IMR-90 (cell line): ENCODE data around the gene CNFN. TPM values are rescaled to one million over a fixed set of nuclear protein-coding genes. Genes with fewer than 3 reads are reported as not detected.

Experiments
- ATAC-seq: fragments of 200-7000 bp; cut with Tn5 transposase; 2 replicates; pipeline ENCODE4 v1.9.1; 2020; ENCODE audit warnings: low read depth, mild to moderate bottlenecking, moderate library complexity
- BruUV-seq: library from RNA; stranded (reverse); fragments of 400-500 nt; replicated peaks from 2 replicates; lab custom pipeline; 2021; lab: Mats Ljungman, UMichigan
- CTCF ChIA-PET: fragments of 300-600 bp; formaldehyde crosslinking; extraction: SDS; loops from one replicate; lab custom pipeline; 2021; ENCODE audit warnings: antibody characterized with exemption; lab: Yijun Ruan, JAX
- POLR2A ChIA-PET: fragments of 300-600 bp; sonication (Branson Sonifier 250); formaldehyde crosslinking; loops from one replicate; lab custom pipeline; 2022; ENCODE audit warnings: antibody characterized with exemption; ENCODE audit not compliant: unreplicated experiment; lab: Charles Lee
- DNase-seq: peaks from one replicate; pipeline ENCODE4 v3.0.0; 2013
- H2AFZ ChIP-seq: replicated peaks from 2 replicates; pipeline ENCODE3; 2013; ENCODE audit warnings: low read length, mild to moderate bottlenecking; ENCODE audit not compliant: poor library complexity
- H2AK5ac ChIP-seq: 2 replicates; pipeline ENCODE4 v1.6.1; 2013; ENCODE audit warnings: low read depth, low read length, inconsistent platforms
- H2AK9ac ChIP-seq: replicated peaks from 2 replicates; pipeline ENCODE3; 2013; ENCODE audit warnings: mild to moderate bottlenecking, low read depth, low read length, moderate library complexity; ENCODE audit not compliant: poor library complexity
- H2BK120ac ChIP-seq: 2 replicates; pipeline ENCODE4 v1.6.1; 2013; ENCODE audit warnings: low read depth, low read length, inconsistent platforms
- H2BK15ac ChIP-seq: 3 replicates; pipeline ENCODE4 v1.6.1; 2013; ENCODE audit warnings: low read depth, low read length, inconsistent platforms
- H2BK20ac ChIP-seq: 2 replicates; pipeline ENCODE4 v1.6.1; 2013; ENCODE audit warnings: low read depth, mild to moderate bottlenecking, inconsistent platforms, low read length, moderate library complexity
- H2BK5ac ChIP-seq: 2 replicates; pipeline ENCODE4 v1.6.1; 2013; ENCODE audit warnings: mild to moderate bottlenecking, low read depth, low read length, inconsistent platforms; ENCODE audit not compliant: poor library complexity, severe bottlenecking
- H3K14ac ChIP-seq: replicated peaks from 2 replicates; pipeline ENCODE4 v1.6.1; 2013; ENCODE audit warnings: low read depth, low read length, inconsistent platforms
- H3K18ac ChIP-seq: 2 replicates; pipeline ENCODE4 v1.6.1; 2013; ENCODE audit warnings: low read depth, low read length, control low read depth
- H3K23ac ChIP-seq: 2 replicates; pipeline ENCODE4 v1.6.1; 2013; ENCODE audit warnings: low read depth, low read length, inconsistent platforms
- H3K27ac ChIP-seq: 2 replicates; pipeline ENCODE4 v1.5.1; 2013; ENCODE audit warnings: mild to moderate bottlenecking, control low read depth, low read length; ENCODE audit not compliant: insufficient read depth
- H3K27me3 ChIP-seq: 2 replicates; pipeline ENCODE4 v1.6.1; 2013; ENCODE audit warnings: low read length; ENCODE audit not compliant: control insufficient read depth, insufficient read depth
- H3K36me3 ChIP-seq: 2 replicates; pipeline ENCODE4 v1.6.1; 2013; ENCODE audit warnings: low read length, mixed read lengths; ENCODE audit not compliant: control insufficient read depth, insufficient read depth
- H3K4ac ChIP-seq: 2 replicates; pipeline ENCODE4 v1.6.1; 2013; ENCODE audit warnings: low read depth, low read length, inconsistent platforms
- H3K4me1 ChIP-seq: 2 replicates; pipeline ENCODE4 v1.6.1; 2013; ENCODE audit warnings: low read length, mixed read lengths; ENCODE audit not compliant: control insufficient read depth, insufficient read depth
- H3K4me2 ChIP-seq: 2 replicates; pipeline ENCODE4 v1.6.1; 2013; ENCODE audit warnings: low read depth, mild to moderate bottlenecking, control low read depth, low read length, moderate library complexity
- H3K4me3 ChIP-seq: 2 replicates; pipeline ENCODE4 v1.5.1; 2013; ENCODE audit warnings: low read depth, mild to moderate bottlenecking, control low read depth, low read length, moderate library complexity; ENCODE audit not compliant: insufficient read depth
- H3K56ac ChIP-seq: 2 replicates; pipeline ENCODE4 v1.6.1; 2013; ENCODE audit warnings: low read length, inconsistent platforms; ENCODE audit not compliant: insufficient read depth; ENCODE audit errors: extremely low read depth
- H3K79me1 ChIP-seq, 2 experiments: 2 replicates each; pipeline ENCODE4 v1.6.1; 2013; ENCODE audit warnings: low read length in 2 of 2, inconsistent platforms in 1 of 2, low read depth in 1 of 2
- H3K9ac ChIP-seq: 2 replicates; pipeline ENCODE4 v1.6.1; 2013; ENCODE audit warnings: low read depth, low read length, control low read depth
- H3K9me1 ChIP-seq: 2 replicates; pipeline ENCODE4 v1.6.1; 2013; ENCODE audit warnings: low read length, inconsistent platforms; ENCODE audit not compliant: insufficient read depth
- H3K9me3 ChIP-seq: 2 replicates; pipeline ENCODE4 v1.6.1; 2013; ENCODE audit warnings: low read length; ENCODE audit not compliant: control insufficient read depth, insufficient read depth
- H4K20me1 ChIP-seq: 2 replicates; pipeline ENCODE4 v1.6.1; 2013; ENCODE audit warnings: low read length, inconsistent platforms; ENCODE audit not compliant: insufficient read depth
- H4K5ac ChIP-seq: 2 replicates; pipeline ENCODE4 v1.6.1; 2013; ENCODE audit warnings: mild to moderate bottlenecking, low read depth, low read length, control low read depth
- H4K8ac ChIP-seq, 2 experiments: 2 replicates each; pipeline ENCODE4 v1.6.1; 2013; ENCODE audit warnings: low read depth in 2 of 2, low read length in 2 of 2, control low read depth in 1 of 2, inconsistent platforms in 1 of 2
- H4K91ac ChIP-seq: 2 replicates; pipeline ENCODE4 v1.6.1; 2013; ENCODE audit warnings: low read depth, low read length, inconsistent platforms; ENCODE audit not compliant: insufficient read depth
- BHLHE40 ChIP-seq: fragments of 150-350 bp; IDR thresholded peaks from 2 replicates; pipeline ENCODE4 v1.6.1; 2016; ENCODE audit warnings: mild to moderate bottlenecking, low read depth, low read length
- CEBPB ChIP-seq: IDR thresholded peaks from 2 replicates; pipeline ENCODE4 v1.6.1; 2012; ENCODE audit warnings: low read depth, low read length, improper control_type of control experiment
- CHD1 ChIP-seq: IDR thresholded peaks from 2 replicates; pipeline ENCODE4 v1.6.1; 2012; ENCODE audit warnings: low read depth, low read length, improper control_type of control experiment
- FOS ChIP-seq: fragments of 150-350 bp; IDR thresholded peaks from 2 replicates; pipeline ENCODE4 v1.6.1; 2016; ENCODE audit warnings: low read depth, low read length
- MAZ ChIP-seq: IDR thresholded peaks from 2 replicates; pipeline ENCODE4 v1.6.1; 2012; ENCODE audit warnings: low read depth, mild to moderate bottlenecking, low read length, improper control_type of control experiment, moderate library complexity, borderline replicate concordance
- MXI1 ChIP-seq: IDR thresholded peaks from 2 replicates; pipeline ENCODE4 v1.6.1; 2012; ENCODE audit warnings: low read depth, mild to moderate bottlenecking, low read length, moderate library complexity, borderline replicate concordance
- NFE2L2 ChIP-seq: fragments of 150-350 bp; IDR thresholded peaks from 2 replicates; pipeline ENCODE4 v1.6.1; 2016; ENCODE audit warnings: low read depth, mild to moderate bottlenecking, low read length
- POLR2A ChIP-seq: IDR thresholded peaks from 2 replicates; pipeline ENCODE4 v1.6.1; 2012; ENCODE audit warnings: mild to moderate bottlenecking, low read depth, low read length
- RAD21 ChIP-seq: IDR thresholded peaks from 2 replicates; pipeline ENCODE4 v1.6.1; 2012; ENCODE audit warnings: low read length, improper control_type of control experiment
- RCOR1 ChIP-seq: IDR thresholded peaks from 2 replicates; pipeline ENCODE4 v1.6.1; 2012; ENCODE audit warnings: mild to moderate bottlenecking, low read length, improper control_type of control experiment; ENCODE audit not compliant: insufficient replicate concordance
- RFX5 ChIP-seq: IDR thresholded peaks from 2 replicates; pipeline ENCODE4 v1.8.0; 2012; ENCODE audit warnings: low read depth, mild to moderate bottlenecking, low read length, moderate library complexity
- SMC3 ChIP-seq: fragments of 150-350 bp; IDR thresholded peaks from 2 replicates; pipeline ENCODE4 v1.6.1; 2016; ENCODE audit warnings: low read depth, mild to moderate bottlenecking, antibody characterized with exemption, low read length, moderate library complexity
- WGBS, 2 experiments: methylation state at CpG; one replicate each; pipeline versions ENCODE4 v1.1.5 to v1.1.7; 2013; ENCODE audit warnings: missing lambda C conversion rate in 2 of 2; ENCODE audit not compliant: insufficient read length in 1 of 2; ENCODE audit errors: extremely low coverage in 2 of 2; 5-methylcytosine and 5-hydroxymethylcytosine counted together
- dilution Hi-C: fragments of 300-500 bp; cut with HindIII; formaldehyde crosslinking; loops from one replicate; pipeline ENCODE4 v1.14.3; 2018; ENCODE audit warnings: low sequenced_read_pairs; ENCODE audit not compliant: unreplicated experiment
- in situ Hi-C: fragments of 300-500 bp; cut with MboI; formaldehyde crosslinking; loops from 3 replicates; pipeline ENCODE4 v1.14.3; 2019; ENCODE audit warnings: low sequenced_read_pairs, inconsistent platforms, mixed read lengths
- intact Hi-C: fragments of 100-400 bp; cut with micrococcal nuclease; formaldehyde crosslinking; loops from 2 replicates; pipeline ENCODE4 v1.10.0; 2022
- polyA plus RNA-seq, 3 experiments: library from polyadenylated mRNA; depleted of rRNA; stranded (reverse); fragments of >200 nt; gene quantifications; 2 replicates each; pipeline ENCODE4 v1.2.3, GENCODE V29; 2012; ENCODE audit warnings: low replicate concordance in 1 of 3
- total RNA-seq: library from RNA; depleted of rRNA; stranded (reverse); fragments of >200 nt; gene quantifications from 2 replicates; pipeline ENCODE4 v1.2.3, GENCODE V29; 2012
- TF ChIP-seq, protein P1 (sequence below): conservative IDR thresholded peaks from 2 replicates; pipeline ENCODE4 v1.5.1; 2012; ENCODE audit warnings: mild to moderate bottlenecking, low read depth, low read length, improper control_type of control experiment
- TF ChIP-seq, protein P2 (sequence below): fragments of 150-350 bp; IDR thresholded peaks from 2 replicates; pipeline ENCODE4 v1.6.1; 2017; ENCODE audit warnings: mild to moderate bottlenecking, antibody characterized with exemption, low read length, low read depth

The CNFN gene
- total and polyA plus RNA-seq, 2 of the 4 experiments (the other 2 are of a cell fraction): 1.2 TPM; not detected in 1

DNA sequence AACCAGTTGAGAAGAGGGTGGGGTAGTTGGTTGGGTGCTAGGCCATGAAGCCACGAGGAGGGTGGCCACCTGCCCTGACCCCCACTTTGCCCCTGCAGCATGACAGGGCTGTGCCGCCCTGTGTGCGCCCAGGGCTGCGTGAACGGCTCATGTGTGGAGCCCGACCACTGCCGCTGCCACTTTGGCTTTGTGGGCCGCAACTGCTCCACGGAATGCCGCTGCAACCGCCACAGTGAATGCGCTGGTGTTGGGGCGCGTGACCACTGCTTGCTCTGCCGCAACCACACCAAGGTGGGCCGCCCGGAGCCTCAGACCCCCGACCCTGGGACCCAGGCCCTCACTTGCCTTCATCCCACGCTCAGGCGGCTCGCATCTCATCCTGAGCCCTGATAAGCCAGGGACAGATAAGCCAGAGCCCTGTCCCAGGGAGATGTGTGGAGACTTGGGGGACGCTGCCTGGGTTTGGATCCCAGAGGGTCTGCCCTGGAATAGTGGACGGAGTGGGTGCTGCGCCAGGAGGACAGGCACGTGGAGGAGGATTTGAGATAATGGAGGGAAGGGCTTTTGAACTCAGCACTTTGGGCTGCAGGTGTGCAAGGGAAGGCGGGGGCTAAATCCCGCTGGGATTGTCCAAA, 20.5 kb downstream of the CNFN start:
- Histone ChIP-seq H3K4me2 (no peak overlapping the region), H3K18ac (no peak overlapping the region), H4K5ac (no peak overlapping the region), H2AFZ (no peak overlapping the region), H2BK120ac (no peak overlapping the region), H3K56ac (no peak overlapping the region), H4K20me1 (peaks cover 3% of the 10 kb centered on the region; the same call in 1 of the 2 replicates), H3K27ac (no peak overlapping the region), H3K23ac (no peak overlapping the region), H3K14ac (no peak overlapping the region), H2BK15ac (no peak overlapping the region), H2AK9ac (no peak overlapping the region), H2BK5ac (no peak overlapping the region), H3K79me1 (no peaks in the 10 kb centered on the region), H4K91ac (no peak overlapping the region), H3K9me1 (peaks cover 6% of the 10 kb centered on the region), H3K27me3 (no peaks in the 10 kb centered on the region), H3K9ac (no peak overlapping the region), H3K4me1 (peaks cover 2% of the 10 kb centered on the region; the same call in 1 of the 2 replicates), H4K8ac (no peak overlapping the region), H3K36me3 (peaks cover 12% of the 10 kb centered on the region; the same call in 1 of the 2 replicates), H3K4me3 (no peak overlapping the region), H3K9me3 (no peaks in the 10 kb centered on the region), H3K4ac (no peak overlapping the region), H2BK20ac (no peak overlapping the region), H2AK5ac (no peak overlapping the region)
- CTCF ChIA-PET: no interaction called here
- no peak for ATAC-seq
- no TSS peak for BruUV-seq
- WGBS, 2 experiments: 94% methylated on average over 15 of the region's 27 CpGs; no CpG with 5 or more reads in 1 of the 2 experiments
- in situ Hi-C loops: no loop called here
- no peak for DNase-seq
- intact Hi-C loops: no loop called here
- dilution Hi-C loops: no loop called here
- POLR2A ChIA-PET: no interaction called here
- no peak for TF ChIP-seq SMC3
- no peak for TF ChIP-seq FOS
- no peak for TF ChIP-seq BHLHE40
- no peak for TF ChIP-seq NFE2L2
- TF ChIP-seq, protein P1, sequence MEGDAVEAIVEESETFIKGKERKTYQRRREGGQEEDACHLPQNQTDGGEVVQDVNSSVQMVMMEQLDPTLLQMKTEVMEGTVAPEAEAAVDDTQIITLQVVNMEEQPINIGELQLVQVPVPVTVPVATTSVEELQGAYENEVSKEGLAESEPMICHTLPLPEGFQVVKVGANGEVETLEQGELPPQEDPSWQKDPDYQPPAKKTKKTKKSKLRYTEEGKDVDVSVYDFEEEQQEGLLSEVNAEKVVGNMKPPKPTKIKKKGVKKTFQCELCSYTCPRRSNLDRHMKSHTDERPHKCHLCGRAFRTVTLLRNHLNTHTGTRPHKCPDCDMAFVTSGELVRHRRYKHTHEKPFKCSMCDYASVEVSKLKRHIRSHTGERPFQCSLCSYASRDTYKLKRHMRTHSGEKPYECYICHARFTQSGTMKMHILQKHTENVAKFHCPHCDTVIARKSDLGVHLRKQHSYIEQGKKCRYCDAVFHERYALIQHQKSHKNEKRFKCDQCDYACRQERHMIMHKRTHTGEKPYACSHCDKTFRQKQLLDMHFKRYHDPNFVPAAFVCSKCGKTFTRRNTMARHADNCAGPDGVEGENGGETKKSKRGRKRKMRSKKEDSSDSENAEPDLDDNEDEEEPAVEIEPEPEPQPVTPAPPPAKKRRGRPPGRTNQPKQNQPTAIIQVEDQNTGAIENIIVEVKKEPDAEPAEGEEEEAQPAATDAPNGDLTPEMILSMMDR: no peak
- no peak for TF ChIP-seq RFX5
- TF ChIP-seq RCOR1: no peak
- no peak for TF ChIP-seq RAD21
- TF ChIP-seq MAZ: no peak
- TF ChIP-seq MXI1: no peak
- no peak for TF ChIP-seq CHD1
- TF ChIP-seq CEBPB: no peak
- TF ChIP-seq, protein P2, sequence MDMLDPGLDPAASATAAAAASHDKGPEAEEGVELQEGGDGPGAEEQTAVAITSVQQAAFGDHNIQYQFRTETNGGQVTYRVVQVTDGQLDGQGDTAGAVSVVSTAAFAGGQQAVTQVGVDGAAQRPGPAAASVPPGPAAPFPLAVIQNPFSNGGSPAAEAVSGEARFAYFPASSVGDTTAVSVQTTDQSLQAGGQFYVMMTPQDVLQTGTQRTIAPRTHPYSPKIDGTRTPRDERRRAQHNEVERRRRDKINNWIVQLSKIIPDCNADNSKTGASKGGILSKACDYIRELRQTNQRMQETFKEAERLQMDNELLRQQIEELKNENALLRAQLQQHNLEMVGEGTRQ: no peak
- no peak for TF ChIP-seq POLR2A
